NCI-H1092 treated with DMSO at 0.1 percent for 48 hours (cell line): ENCODE results near the gene MAPK12.

Experiments
- DNase-seq: peaks from one replicate; lab custom pipeline; 2025; lab: John Stamatoyannopoulos, UW

Gene MAPK12

DNA sequence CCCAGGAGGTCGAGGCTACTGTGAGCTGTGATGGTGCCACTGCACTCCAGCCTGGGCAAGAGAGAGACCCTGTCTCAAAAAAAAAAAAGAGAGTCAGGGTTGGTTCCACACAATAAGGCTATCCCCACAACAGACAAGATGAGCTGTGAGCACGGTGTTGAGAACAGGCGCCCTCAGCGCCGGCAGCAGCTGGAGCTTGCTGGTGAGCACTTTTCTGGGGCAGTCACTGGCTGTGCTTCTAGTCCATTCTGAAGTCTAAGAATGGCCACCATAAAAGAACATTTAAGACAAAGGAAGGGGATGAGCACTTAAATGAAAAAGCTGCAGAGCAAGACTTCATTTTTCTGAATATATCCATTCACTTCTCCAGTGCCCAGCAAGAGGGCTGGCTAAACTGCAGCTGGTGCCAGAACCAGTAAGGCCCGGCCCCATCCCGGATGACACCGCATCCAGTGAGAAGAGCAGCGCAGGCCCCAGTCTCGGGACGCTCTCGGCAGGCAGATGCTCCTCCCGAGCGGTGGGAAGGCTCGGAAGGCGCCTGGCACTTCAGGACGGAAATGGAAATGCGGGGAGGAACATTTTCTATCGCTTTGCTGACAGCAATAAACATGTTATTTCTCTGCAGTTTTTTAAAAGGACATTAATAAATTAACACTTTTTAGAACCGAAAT, 28.9 kb downstream of the MAPK12 start:
- DNase-seq: no peak

DNA sequence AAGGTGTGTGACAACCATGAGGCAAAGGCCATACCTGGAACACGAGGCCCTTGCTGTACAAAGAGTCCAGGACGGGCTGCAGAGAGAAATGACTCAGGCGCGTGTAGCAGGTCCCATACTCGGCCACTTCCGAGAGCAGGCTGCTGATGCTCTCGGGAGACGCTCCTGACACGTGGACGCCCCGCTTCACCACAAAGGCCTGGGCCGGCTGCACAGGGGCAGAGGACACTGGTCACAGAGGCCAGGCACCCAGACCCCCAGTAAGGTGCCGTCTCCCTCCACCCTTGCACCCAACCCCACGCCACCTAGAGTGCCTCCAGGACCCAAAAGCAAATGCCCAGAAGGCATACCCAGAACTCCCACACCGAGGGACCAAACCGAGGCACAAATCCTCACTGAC, 32.1 kb downstream of the MAPK12 start:
- no peak for DNase-seq

DNA sequence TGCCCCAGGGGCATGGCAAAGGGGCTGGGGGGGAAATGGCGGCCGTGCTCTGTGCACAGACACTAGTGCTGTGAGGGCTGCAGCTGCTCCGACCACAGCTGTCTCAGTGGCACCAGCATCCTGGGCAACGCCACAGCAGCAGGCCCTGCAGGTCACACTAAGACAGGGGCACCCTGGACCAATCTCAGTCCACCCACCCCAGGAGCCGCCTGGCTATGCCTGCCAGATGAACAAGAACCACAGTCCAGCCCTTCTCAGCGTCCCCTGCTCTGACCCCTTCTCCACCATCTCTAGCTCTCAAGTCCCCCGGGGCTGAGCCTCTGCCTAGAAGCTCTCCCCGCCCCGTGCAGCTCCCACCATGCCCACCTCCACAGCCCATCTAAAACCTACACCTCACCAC, 33.1 kb downstream of the MAPK12 start:
- DNase-seq: no peak

GRCh38 chr22:50227579-50228215, 33.8 kb downstream of the MAPK12 start:
- no peak for DNase-seq

- DNase-seq: no peak
Measured at GRCh38 chr22:50226875-50227165, 34.7 kb downstream of the MAPK12 start.

- no peak for DNase-seq
Measured at GRCh38 chr22:50226063-50226874, 35.2 kb downstream of the MAPK12 start.

- DNase-seq: no peak
Measured at GRCh38 chr22:50225200-50225969, 36.1 kb downstream of the MAPK12 start.

GRCh38 chr22:50224071-50224470, 37.4 kb downstream of the MAPK12 start:
- no peak for DNase-seq

GRCh38 chr22:50222508-50222907, 39.0 kb downstream of the MAPK12 start:
- DNase-seq: no peak

DNA sequence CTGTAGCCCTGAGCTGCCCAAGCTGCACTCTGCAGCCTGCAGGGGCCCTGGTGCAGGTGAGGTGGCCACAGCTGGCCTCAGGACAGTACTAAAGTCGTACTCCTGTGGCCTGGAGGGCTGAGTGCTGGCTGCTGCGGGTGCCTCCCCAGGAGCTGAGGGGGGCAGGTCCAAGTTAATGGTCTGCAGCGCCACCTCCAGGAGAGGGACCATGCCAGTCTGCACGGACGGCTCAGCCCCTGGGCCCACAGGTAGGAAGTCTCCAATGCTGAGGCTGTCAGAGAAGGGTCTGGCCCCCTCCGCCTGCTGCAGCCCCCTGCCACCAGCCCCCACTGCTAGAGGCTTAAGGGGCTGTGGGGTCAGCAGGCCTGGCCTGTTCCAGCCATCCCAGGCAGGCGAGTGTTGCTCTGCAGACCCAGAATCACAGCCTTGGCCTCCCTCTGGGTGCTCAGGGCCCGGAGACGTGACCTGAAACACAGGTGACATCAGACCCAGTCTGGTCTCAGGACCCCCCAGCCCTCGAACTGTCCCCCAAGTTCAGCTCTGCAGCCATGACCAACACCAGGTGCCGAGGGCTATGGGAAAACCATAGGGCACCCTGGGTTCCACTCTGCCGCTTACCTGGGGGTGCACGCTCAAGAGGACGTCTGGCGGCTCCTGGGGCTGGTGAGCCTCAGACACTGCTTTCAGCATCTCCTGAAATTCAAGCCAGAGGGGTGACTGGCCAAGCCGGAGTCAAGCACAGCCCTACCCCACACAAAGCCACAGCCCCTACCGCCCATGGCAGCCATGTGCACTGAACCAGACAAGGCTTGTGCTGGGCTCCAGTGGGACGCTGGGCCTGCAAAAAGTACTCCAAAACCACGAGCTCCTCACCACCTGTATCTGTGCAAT, 39.8 kb downstream of the MAPK12 start:
- DNase-seq: no peak

GRCh38 chr22:50220603-50221409, 40.7 kb downstream of the MAPK12 start:
- no peak for DNase-seq

DNA sequence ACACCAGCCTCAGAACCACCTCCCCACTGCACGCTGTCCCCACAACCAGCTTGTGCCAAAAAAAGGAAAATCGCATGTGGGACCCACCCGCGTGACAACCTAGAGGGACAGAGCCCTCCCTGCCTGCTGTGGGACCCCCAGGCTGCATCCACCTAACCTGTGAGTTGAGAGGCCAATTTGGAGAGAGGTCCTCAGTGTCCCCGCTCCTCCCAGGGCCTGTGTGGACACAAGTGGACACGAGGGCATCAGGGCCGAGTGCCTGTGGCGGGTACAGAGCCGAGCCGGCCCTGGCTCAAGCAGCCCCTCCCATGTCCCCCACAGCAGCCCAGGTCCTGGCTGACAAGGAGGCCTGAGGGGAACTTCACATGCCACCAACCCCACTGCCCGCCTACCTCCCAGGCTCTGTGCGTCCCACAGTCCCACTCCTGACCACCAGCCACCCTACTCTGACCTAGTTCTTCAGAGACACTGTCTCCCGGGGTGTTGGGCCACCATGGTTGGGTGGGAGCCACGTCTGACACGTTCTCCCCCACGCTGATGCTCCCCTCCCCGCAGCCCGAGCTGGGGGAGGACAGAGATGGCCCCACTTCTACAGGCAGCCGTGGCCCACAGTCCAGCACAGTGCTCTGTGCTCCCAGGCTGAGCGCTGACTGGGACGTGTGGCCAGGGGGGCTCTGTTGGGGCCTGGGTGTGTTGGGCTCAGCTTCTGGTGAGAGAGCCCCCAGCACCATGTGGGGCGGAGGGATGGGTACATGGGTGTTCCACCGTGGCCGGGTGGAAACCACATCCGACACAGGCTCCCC, 41.5 kb downstream of the MAPK12 start:
- no peak for DNase-seq

DNA sequence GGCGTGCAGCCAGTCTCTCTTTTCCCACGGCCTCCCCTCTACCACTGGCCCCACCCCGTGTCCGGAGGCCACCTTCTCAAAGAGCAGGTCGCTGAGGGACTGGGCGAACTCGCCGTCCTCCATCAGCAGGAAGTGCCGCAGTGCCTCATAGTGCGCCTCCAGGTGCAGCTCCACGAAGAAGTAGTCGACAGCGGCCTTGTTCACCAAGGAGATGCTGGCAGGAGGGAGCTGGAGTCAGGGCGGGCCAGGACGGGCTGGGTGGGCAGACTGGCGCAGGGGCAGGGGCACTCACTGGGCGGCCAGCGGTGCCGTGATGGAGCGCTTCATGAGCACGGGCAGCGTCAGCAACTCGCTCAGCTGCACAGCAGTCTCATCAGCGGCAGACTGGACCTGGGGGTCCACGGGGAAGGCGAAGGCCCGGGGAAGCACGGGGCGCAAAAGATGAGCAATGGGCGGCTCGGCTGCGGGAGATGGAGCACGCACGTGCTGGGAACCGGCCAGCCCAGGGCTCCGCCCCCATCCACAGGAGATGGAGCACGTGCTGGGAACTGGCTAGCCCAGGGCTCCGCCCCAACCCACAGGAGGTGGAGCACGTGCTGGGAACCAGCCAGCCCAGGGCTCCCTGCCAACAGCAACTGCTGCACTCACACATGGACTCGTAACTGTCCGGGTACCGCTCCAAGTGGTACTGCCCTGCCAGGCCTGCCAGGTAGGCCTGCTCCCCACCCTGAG, 42.3 kb downstream of the MAPK12 start:
- DNase-seq: peak; percentile 2

GRCh38 chr22:50218153-50218995, 43.1 kb downstream of the MAPK12 start:
- no peak for DNase-seq

GRCh38 chr22:50217543-50218152, 43.8 kb downstream of the MAPK12 start:
- DNase-seq: no peak

DNA sequence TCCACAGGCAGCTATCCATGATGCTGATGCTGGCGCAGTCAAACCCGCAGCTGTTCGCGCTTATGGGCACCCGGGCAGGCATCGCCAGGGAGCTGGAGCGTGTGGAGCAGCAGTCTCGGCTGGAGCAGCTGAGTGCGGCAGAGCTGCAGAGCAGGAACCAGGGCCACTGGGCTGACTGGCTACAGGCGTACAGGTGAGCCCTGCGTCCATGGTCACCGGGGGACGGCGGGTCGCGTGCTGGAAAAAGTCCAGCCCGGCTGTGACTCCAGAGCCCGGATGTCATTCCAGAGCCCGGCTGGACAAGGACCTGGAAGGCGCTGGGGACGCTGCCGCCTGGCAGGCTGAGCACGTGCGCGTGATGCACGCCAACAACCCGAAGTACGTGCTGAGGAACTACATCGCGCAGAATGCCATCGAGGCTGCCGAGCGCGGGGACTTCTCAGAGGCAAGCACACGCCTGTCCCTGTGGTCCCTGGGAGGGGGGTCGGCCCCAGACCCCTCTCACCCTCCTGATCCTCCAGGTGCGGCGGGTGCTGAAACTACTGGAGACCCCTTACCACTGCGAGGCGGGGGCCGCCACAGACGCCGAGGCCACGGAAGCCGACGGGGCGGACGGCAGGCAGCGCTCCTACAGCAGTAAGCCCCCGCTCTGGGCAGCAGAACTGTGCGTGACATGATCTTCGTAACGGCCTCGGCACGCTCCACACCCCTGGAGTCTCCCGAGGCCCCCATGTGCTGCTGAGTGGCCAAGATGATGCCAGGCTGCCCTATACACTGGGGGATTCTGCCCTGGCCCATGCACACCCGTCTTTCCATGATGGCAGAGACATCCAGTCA, 44.6 kb downstream of the MAPK12 start:
- DNase-seq: no peak
